Measurements from ENCODE around the gene GULP1. TPM values are rescaled to one million over a fixed set of nuclear protein-coding genes. Genes with fewer than 3 reads are reported as not detected.

GULP1 gene
- total RNA-seq, 1 experiment from 2014 or later: 76.0 TPM

GRCh38 chr2:188410504-188411235 lies 119.0 kb downstream of the GULP1 start:
- H3K4me2 ChIP-seq (ENCODE audit: low read length): no peak overlapping the region
- POLR2A ChIA-PET: no interaction called here
- TF ChIP-seq FOSL1 (IDR thresholded peaks at IDR 0.05; ENCODE audit: low read depth) (no peak), CEBPB (IDR thresholded peaks at IDR 0.05; ENCODE audit: low read depth) (no peak), EZH2phosphoT487 (IDR thresholded peaks at IDR 0.05; ENCODE audit: borderline replicate concordance) (no peak), YY1 (IDR thresholded peaks at IDR 0.05; ENCODE audit: extremely low read depth, insufficient replicate concordance, low read depth, low read length) (no peak), ZFX (IDR thresholded peaks at IDR 0.05) (no peak)
- no peak overlapping the region for H3K9ac ChIP-seq (ENCODE audit: low read length)
- H4K20me1 ChIP-seq (ENCODE audit: insufficient read depth): no peaks in the 10 kb centered on the region
- CTCF ChIA-PET: no interaction called here
- DNase-seq (ENCODE audit: low read depth, low spot score): no peak
- intact Hi-C loops (cut with micrococcal nuclease): no loop called here
- H2AFZ ChIP-seq (ENCODE audit: low read depth, low read length, poor library complexity, severe bottlenecking): no peak overlapping the region
- no peak for ATAC-seq
- H3K9me3 ChIP-seq (ENCODE audit: control insufficient read depth in 1 of 2, insufficient read depth in 1 of 2, low read depth in 1 of 2, low read length in 2 of 2): no peaks in the 10 kb centered on the region
- no peaks in the 10 kb centered on the region for H3K79me2 ChIP-seq (ENCODE audit: insufficient read depth, low read length)
- H3K4me1 ChIP-seq (ENCODE audit: control insufficient read depth in 1 of 2, insufficient read depth in 2 of 2, low read length in 2 of 2): no peaks in the 10 kb centered on the region
- no peaks in the 10 kb centered on the region for H3K9me2 ChIP-seq (ENCODE audit: insufficient read depth)
- no peaks in the 10 kb centered on the region for H3K27me3 ChIP-seq (ENCODE audit: insufficient read depth, low read length)
- BruUV-seq (replicated peaks): no TSS peak
- RAD21 ChIA-PET (ENCODE audit: low non-redundant PET in 1 of 2, low total read pairs in 2 of 2, uncharacterized antibody in 2 of 2, unreplicated experiment in 2 of 2): no interaction called here
- no peak overlapping the region for H3K4me3 ChIP-seq (replicated peaks in 1 of 2; ENCODE audit: low read depth in 1 of 2, low read length in 2 of 2)
- no peak overlapping the region for H3K27ac ChIP-seq (ENCODE audit: low read depth, low read length)
- no peaks in the 10 kb centered on the region for H3K36me3 ChIP-seq (ENCODE audit: control insufficient read depth in 1 of 2, insufficient read depth in 2 of 2, low read length in 2 of 2)

GRCh38 chr2:188412190-188412589 lies 120.5 kb downstream of the GULP1 start:
- no peak overlapping the region for H3K4me3 ChIP-seq (replicated peaks in 1 of 2; ENCODE audit: low read depth in 1 of 2, low read length in 2 of 2)
- H3K36me3 ChIP-seq (ENCODE audit: control insufficient read depth in 1 of 2, insufficient read depth in 2 of 2, low read length in 2 of 2): no peaks in the 10 kb centered on the region
- DNase-seq (ENCODE audit: low read depth, low spot score) (no peak), ATAC-seq (no peak)
- no peak overlapping the region for H3K27ac ChIP-seq (ENCODE audit: low read depth, low read length)
- no peak overlapping the region for H2AFZ ChIP-seq (ENCODE audit: low read depth, low read length, poor library complexity, severe bottlenecking)
- no peaks in the 10 kb centered on the region for H3K4me1 ChIP-seq (ENCODE audit: control insufficient read depth in 1 of 2, insufficient read depth in 2 of 2, low read length in 2 of 2)
- POLR2A ChIA-PET: no interaction called here
- no peaks in the 10 kb centered on the region for H3K9me3 ChIP-seq (ENCODE audit: control insufficient read depth in 1 of 2, insufficient read depth in 1 of 2, low read depth in 1 of 2, low read length in 2 of 2)
- intact Hi-C loops (cut with micrococcal nuclease): no loop called here
- no peaks in the 10 kb centered on the region for H4K20me1 ChIP-seq (ENCODE audit: insufficient read depth)
- CTCF ChIA-PET: no interaction called here
- H3K4me2 ChIP-seq (ENCODE audit: low read length): no peak overlapping the region
- no TSS peak for BruUV-seq (replicated peaks)
- no peaks in the 10 kb centered on the region for H3K27me3 ChIP-seq (ENCODE audit: insufficient read depth, low read length)
- RAD21 ChIA-PET (ENCODE audit: low non-redundant PET in 1 of 2, low total read pairs in 2 of 2, uncharacterized antibody in 2 of 2, unreplicated experiment in 2 of 2): no interaction called here
- H3K9ac ChIP-seq (ENCODE audit: low read length): no peak overlapping the region
- H3K9me2 ChIP-seq (ENCODE audit: insufficient read depth): no peaks in the 10 kb centered on the region
- H3K79me2 ChIP-seq (ENCODE audit: insufficient read depth, low read length): no peaks in the 10 kb centered on the region; the same call in 1 of the 2 replicates
- no peak for TF ChIP-seq ATF3 (IDR thresholded peaks at IDR 0.05)
- no peak for TF ChIP-seq SP1 (IDR thresholded peaks at IDR 0.05; ENCODE audit: low read depth)
- TF ChIP-seq ZNF274 (IDR thresholded peaks at IDR 0.05; ENCODE audit: low read depth, low read length): no peak
- TF ChIP-seq ZFX (IDR thresholded peaks at IDR 0.05): no peak
- no peak for TF ChIP-seq CEBPB (IDR thresholded peaks at IDR 0.05; ENCODE audit: low read depth)
- TF ChIP-seq FOSL1 (IDR thresholded peaks at IDR 0.05; ENCODE audit: low read depth): no peak
- no peak for TF ChIP-seq MAX (IDR thresholded peaks at IDR 0.05)
- TF ChIP-seq CTCF (IDR thresholded peaks at IDR 0.05 in 2 of 3, conservative IDR thresholded peaks at IDR 0.05 in 1 of 3; ENCODE audit: borderline replicate concordance in 1 of 3, insufficient read depth in 1 of 3, low read depth in 2 of 3, low read length in 2 of 3): no peak
- TF ChIP-seq SRF (IDR thresholded peaks at IDR 0.05; ENCODE audit: low read depth): no peak
- no peak for TF ChIP-seq EZH2phosphoT487 (IDR thresholded peaks at IDR 0.05; ENCODE audit: borderline replicate concordance)
- no peak for TF ChIP-seq POLR2AphosphoS5 (IDR thresholded peaks at IDR 0.05; ENCODE audit: low read depth, low read length)
- TF ChIP-seq ZBTB33 (IDR thresholded peaks at IDR 0.05; ENCODE audit: extremely low read depth, insufficient replicate concordance, low read length): no peak
- TF ChIP-seq TCF7L2 (IDR thresholded peaks at IDR 0.05; ENCODE audit: borderline replicate concordance, extremely low read depth, insufficient read depth, insufficient read length): no peak
- TF ChIP-seq POLR2A (IDR thresholded peaks at IDR 0.05; ENCODE audit: borderline replicate concordance, extremely low read depth, insufficient read depth, insufficient read length): no peak
- no peak for TF ChIP-seq JUND (IDR thresholded peaks at IDR 0.05)
